ENCODE measurements around the gene MSI2.

DNA sequence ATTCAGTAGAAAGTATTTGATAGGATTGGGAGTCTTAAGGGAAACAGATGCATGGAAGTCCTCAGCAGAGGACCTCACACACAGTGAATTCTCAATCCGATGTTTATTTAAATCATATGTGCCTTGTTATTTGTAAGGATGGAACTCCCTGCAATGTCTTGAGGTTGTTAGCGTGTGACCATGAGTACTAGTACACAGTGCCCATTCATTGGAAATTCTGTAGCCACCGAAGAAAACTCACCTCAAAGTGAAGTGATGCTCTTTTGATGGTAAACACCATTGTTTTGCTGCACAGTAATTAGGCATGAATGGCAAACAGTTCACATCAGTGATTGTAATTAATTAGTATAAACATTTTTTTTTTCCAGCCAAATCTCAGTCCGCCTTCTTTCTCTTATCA is 173.6 kb downstream of the MSI2 start:
- no peak for TF ChIP-seq CTCF (IDR thresholded peaks at IDR 0.05)
- TF ChIP-seq POLR2A (IDR thresholded peaks at IDR 0.05) = no peak
- TF ChIP-seq POLR2AphosphoS5 (IDR thresholded peaks at IDR 0.05) = no peak

Data from suprapubic skin (tissue), 4 donors.